Measurements from ENCODE around the gene RPH3AL.

RPH3AL gene

DNA sequence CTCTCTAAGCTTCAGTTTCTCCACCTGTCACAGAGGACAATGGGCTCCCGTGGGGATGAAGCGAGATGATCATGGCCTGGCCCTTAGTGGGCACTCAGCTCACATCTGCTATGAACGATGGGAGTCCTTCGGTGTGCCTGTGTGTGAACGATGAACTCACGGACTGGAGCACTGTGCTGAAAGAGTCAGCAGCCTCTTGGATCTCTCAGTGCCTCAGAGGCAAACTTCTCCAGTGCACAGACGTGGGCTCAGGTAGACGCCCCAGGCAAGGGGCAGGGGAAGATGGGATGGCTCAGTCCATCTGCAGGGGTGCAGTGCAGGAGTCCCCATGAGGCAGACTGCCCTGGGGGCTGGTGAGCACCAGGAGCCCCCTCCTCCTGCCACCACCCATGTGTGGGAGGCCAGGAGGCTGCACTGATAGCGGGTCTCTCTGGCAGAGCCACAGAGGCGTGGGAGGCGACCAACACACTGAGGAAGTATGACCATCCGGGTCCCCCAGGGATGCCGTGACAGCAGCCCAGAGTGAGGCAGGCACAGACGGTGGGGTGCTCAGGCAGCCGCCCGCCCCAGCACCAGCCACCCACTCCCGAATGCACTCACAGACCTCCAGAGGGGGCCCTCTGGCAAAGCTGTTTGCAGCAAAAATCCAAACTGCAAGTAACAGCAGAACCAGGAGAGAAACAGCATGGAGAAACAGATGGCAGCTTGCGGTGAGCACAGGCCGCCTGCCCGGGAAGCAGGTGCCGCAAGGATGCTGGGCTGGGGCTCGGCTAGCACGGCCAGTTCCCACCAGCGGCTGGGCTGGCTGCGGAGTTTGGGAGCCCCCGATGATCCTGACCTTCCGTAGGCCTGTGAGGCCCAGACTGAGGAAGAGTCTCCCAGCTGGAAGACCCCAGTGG is 82.7 kb downstream of the RPH3AL start:
- TF ChIP-seq, protein P1, sequence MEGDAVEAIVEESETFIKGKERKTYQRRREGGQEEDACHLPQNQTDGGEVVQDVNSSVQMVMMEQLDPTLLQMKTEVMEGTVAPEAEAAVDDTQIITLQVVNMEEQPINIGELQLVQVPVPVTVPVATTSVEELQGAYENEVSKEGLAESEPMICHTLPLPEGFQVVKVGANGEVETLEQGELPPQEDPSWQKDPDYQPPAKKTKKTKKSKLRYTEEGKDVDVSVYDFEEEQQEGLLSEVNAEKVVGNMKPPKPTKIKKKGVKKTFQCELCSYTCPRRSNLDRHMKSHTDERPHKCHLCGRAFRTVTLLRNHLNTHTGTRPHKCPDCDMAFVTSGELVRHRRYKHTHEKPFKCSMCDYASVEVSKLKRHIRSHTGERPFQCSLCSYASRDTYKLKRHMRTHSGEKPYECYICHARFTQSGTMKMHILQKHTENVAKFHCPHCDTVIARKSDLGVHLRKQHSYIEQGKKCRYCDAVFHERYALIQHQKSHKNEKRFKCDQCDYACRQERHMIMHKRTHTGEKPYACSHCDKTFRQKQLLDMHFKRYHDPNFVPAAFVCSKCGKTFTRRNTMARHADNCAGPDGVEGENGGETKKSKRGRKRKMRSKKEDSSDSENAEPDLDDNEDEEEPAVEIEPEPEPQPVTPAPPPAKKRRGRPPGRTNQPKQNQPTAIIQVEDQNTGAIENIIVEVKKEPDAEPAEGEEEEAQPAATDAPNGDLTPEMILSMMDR (conservative IDR thresholded peaks at IDR 0.05): no peak
- no peak overlapping the region for H3K27ac ChIP-seq

DNA sequence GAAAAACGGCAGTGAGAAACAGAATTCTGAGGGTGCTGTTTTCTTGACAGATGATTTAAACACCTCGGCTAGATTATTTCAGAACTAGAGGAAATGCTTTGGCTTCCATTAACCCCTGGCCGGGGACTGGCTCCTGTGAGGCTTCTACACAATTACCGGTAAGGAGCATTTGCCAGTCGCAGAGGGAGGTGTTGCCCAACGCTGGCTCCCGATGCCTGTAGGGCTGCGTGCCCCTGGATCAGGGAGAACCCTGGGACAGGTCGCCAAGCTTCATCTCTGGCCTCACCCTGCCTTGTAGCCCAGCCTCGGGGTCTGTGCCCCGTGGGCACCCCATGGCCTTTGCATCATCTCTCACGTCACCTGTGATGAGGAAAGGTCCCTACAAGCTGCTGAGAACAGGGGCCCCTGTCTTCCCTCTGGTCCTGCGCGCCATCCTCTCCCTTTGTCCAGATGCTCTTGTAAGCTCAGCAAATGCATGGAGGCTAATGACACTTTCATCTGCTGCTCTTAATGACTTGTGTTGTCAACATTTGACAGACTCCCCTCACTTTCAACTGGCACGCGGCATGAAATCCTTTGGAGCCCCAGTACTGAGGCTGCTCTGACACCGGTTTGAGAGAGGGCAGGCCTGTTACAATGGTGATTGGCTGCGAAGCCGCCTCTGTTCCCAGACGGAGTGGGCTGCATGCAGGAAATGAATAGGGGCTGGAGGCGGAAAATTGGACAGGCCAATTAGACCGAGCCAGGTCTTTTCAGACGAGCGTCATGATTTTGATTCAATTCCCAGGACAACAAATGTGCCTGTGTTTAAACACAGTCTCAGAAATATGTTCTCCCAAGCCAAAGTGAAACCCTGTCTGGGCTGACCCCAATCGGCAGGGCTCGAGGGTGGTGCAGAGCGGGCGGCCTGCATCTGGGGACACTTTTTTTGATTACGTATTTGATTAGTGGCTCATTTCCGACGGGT is 85.6 kb downstream of the RPH3AL start:
- H3K27ac ChIP-seq: no peak overlapping the region
- TF ChIP-seq, protein P1 (conservative IDR thresholded peaks at IDR 0.05): no peak

DNA sequence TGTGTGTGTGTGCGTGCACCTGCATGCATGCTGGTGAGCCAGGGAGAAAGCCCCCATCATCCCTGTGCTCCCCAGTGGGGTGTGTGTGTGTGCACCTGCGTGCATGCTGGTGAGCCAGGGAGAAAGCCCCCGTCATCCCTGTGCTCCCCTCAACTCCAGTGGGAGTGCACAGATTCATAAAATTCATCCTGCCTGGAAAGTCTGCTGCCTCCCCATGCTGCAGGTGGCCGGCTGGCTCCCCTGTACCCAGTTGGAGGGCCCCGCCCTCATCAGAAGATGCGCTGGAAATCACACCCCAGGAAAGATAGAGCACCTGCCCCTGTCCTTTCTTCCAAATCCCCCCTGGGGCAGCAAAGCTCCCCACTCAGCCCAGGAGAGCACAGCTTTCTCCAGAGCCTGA is 86.4 kb downstream of the RPH3AL start:
- TF ChIP-seq, protein P1 (conservative IDR thresholded peaks at IDR 0.05): no peak
- H3K27ac ChIP-seq: no peak overlapping the region

DNA sequence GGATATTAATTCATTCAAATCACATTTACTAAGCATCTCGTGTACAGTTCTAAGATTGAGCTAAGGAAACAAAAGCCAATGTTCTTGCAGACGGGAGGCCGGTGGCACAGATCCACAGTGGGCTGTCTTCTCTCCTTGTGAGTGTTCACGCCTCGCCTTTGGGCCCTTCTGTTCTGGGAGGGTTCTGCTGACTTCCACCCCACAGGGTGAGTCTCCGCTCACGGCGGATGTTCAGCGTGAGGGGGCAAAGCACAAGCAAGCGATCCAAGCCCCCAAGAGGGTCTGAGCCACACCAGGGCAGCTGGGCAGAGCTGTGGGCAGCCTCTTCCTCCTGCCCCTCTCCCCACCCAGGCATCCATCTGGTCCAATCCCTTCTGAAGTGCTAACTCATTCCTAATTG is 86.9 kb downstream of the RPH3AL start:
- H3K27ac ChIP-seq: no peak overlapping the region
- TF ChIP-seq, protein P1 (conservative IDR thresholded peaks at IDR 0.05): no peak

DNA sequence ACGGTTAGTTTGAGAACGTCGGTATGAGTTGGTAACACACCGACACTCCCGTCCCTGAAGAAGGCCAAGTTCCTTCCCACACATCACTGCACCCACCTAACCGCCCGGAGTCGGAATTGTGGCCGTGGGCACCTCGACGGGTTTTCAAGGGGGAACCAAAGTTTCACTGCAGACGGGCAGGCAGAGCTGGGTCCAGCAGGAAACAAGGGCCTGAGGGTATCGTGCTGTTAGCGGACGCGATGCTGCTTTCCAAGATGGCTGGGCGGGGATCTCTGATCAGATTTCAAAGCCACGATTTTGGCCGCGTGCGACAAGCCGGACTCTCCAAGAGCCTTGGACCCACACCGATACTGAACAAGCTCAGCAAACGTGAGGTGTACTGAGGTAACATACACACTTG is 88.8 kb downstream of the RPH3AL start:
- TF ChIP-seq, protein P1 (conservative IDR thresholded peaks at IDR 0.05): no peak
- H3K27ac ChIP-seq: no peak overlapping the region

GRCh38 chr17:263271-263670 is 89.3 kb downstream of the RPH3AL start:
- H3K27ac ChIP-seq: no peak overlapping the region
- TF ChIP-seq, protein P1 (conservative IDR thresholded peaks at IDR 0.05): no peak

GRCh38 chr17:261635-262034 is 91.0 kb downstream of the RPH3AL start:
- no peak overlapping the region for H3K27ac ChIP-seq
- TF ChIP-seq, protein P1 (conservative IDR thresholded peaks at IDR 0.05): no peak

All from VCaP (cell line).